Stimulated activated CD4-positive, alpha-beta T cell treated with anti-CD3 and anti-CD28 coated beads, TNF-alpha, amount 100 ng/mL, for 48 hours (primary cell): ENCODE measurements around the gene TSHZ2.

Source experiments
- DNase-seq, 3 donors: peaks; one replicate each; pipeline ENCODE4 v3.0.0-alpha.2; 2020; ENCODE audit warnings: low read depth in 3 of 3

Gene TSHZ2

DNA sequence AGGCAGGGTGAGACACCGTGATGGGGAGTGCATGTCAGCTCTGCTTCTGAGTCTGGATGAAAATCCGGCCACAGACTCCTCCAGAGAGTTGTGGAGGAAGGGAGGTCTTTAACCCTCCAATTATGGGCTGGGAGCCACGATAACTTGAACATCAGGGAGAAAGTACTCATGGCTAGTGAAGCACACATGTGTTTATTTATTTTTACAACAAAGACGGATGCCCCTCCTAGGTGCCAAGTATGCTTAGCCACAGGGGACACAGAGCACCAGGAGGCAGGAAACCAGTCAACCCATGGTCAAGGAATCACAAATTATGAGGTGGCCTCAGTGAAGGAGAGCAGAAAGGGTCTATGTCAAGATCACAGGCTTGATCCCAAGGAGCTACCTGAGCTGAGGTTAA lies 567.4 kb downstream of the TSHZ2 start:
- DNase-seq = no peak
